Suprapubic skin (tissue), 3 donors: ENCODE results near the gene CFAP107.
"Not testable (repeated sequence)": the region's sequence is repeated elsewhere in the genome, so short reads cannot be mapped to it uniquely, and the experiment has no call there.

Source experiments
- CTCF ChIP-seq, 2 donors: fragments of 200-600 bp in 1 of 2; fragments of 450-650 bp in 1 of 2; sonication (generic) in 1 of 2; IDR thresholded peaks; one replicate each; pipeline ENCODE4 v1.5.1; 2016 to 2019; ENCODE audit warnings: antibody characterized with exemption in 2 of 2, mild to moderate bottlenecking in 1 of 2, moderate library complexity in 1 of 2
- POLR2AphosphoS5 ChIP-seq, 3 donors: sonication (generic); formaldehyde crosslinking; IDR thresholded peaks; one replicate each; pipeline ENCODE4 v1.6.1; 2017; ENCODE audit warnings: antibody characterized with exemption in 3 of 3

GRCh38 chr1:12784729-12785128 lies 38.7 kb downstream of the CFAP107 start:
- not testable (repeated sequence) for TF ChIP-seq POLR2AphosphoS5, CTCF (IDR thresholded peaks at IDR 0.05)
